IMR-90 (cell line): ENCODE data around the gene RIMBP2. TPM values are rescaled to one million over a fixed set of nuclear protein-coding genes. Genes with fewer than 3 reads are reported as not detected.

Source experiments
- ATAC-seq: fragments of 200-7000 bp; cut with Tn5 transposase; 2 replicates; pipeline ENCODE4 v1.9.1; 2020; ENCODE audit warnings: low read depth, mild to moderate bottlenecking, moderate library complexity
- BruUV-seq: library from RNA; stranded (reverse); fragments of 400-500 nt; replicated peaks from 2 replicates; lab custom pipeline; 2021; lab: Mats Ljungman, UMichigan
- CTCF ChIA-PET: fragments of 300-600 bp; formaldehyde crosslinking; extraction: SDS; loops from one replicate; lab custom pipeline; 2021; ENCODE audit warnings: antibody characterized with exemption; lab: Yijun Ruan, JAX
- POLR2A ChIA-PET: fragments of 300-600 bp; sonication (Branson Sonifier 250); formaldehyde crosslinking; loops from one replicate; lab custom pipeline; 2022; ENCODE audit warnings: antibody characterized with exemption; ENCODE audit not compliant: unreplicated experiment; lab: Charles Lee
- DNase-seq: peaks from one replicate; pipeline ENCODE4 v3.0.0; 2013
- H2AFZ ChIP-seq: replicated peaks from 2 replicates; pipeline ENCODE3; 2013; ENCODE audit warnings: low read length, mild to moderate bottlenecking; ENCODE audit not compliant: poor library complexity
- H2AK5ac ChIP-seq: 2 replicates; pipeline ENCODE4 v1.6.1; 2013; ENCODE audit warnings: low read depth, low read length, inconsistent platforms
- H2AK9ac ChIP-seq: replicated peaks from 2 replicates; pipeline ENCODE3; 2013; ENCODE audit warnings: mild to moderate bottlenecking, low read depth, low read length, moderate library complexity; ENCODE audit not compliant: poor library complexity
- H2BK120ac ChIP-seq: 2 replicates; pipeline ENCODE4 v1.6.1; 2013; ENCODE audit warnings: low read depth, low read length, inconsistent platforms
- H2BK15ac ChIP-seq: 3 replicates; pipeline ENCODE4 v1.6.1; 2013; ENCODE audit warnings: low read depth, low read length, inconsistent platforms
- H2BK20ac ChIP-seq: 2 replicates; pipeline ENCODE4 v1.6.1; 2013; ENCODE audit warnings: low read depth, mild to moderate bottlenecking, inconsistent platforms, low read length, moderate library complexity
- H2BK5ac ChIP-seq: 2 replicates; pipeline ENCODE4 v1.6.1; 2013; ENCODE audit warnings: mild to moderate bottlenecking, low read depth, low read length, inconsistent platforms; ENCODE audit not compliant: poor library complexity, severe bottlenecking
- H3K14ac ChIP-seq: replicated peaks from 2 replicates; pipeline ENCODE4 v1.6.1; 2013; ENCODE audit warnings: low read depth, low read length, inconsistent platforms
- H3K18ac ChIP-seq: 2 replicates; pipeline ENCODE4 v1.6.1; 2013; ENCODE audit warnings: low read depth, low read length, control low read depth
- H3K23ac ChIP-seq: 2 replicates; pipeline ENCODE4 v1.6.1; 2013; ENCODE audit warnings: low read depth, low read length, inconsistent platforms
- H3K27ac ChIP-seq: 2 replicates; pipeline ENCODE4 v1.5.1; 2013; ENCODE audit warnings: mild to moderate bottlenecking, control low read depth, low read length; ENCODE audit not compliant: insufficient read depth
- H3K27me3 ChIP-seq: 2 replicates; pipeline ENCODE4 v1.6.1; 2013; ENCODE audit warnings: low read length; ENCODE audit not compliant: control insufficient read depth, insufficient read depth
- H3K36me3 ChIP-seq: 2 replicates; pipeline ENCODE4 v1.6.1; 2013; ENCODE audit warnings: low read length, mixed read lengths; ENCODE audit not compliant: control insufficient read depth, insufficient read depth
- H3K4ac ChIP-seq: 2 replicates; pipeline ENCODE4 v1.6.1; 2013; ENCODE audit warnings: low read depth, low read length, inconsistent platforms
- H3K4me1 ChIP-seq: 2 replicates; pipeline ENCODE4 v1.6.1; 2013; ENCODE audit warnings: low read length, mixed read lengths; ENCODE audit not compliant: control insufficient read depth, insufficient read depth
- H3K4me2 ChIP-seq: 2 replicates; pipeline ENCODE4 v1.6.1; 2013; ENCODE audit warnings: low read depth, mild to moderate bottlenecking, control low read depth, low read length, moderate library complexity
- H3K4me3 ChIP-seq: 2 replicates; pipeline ENCODE4 v1.5.1; 2013; ENCODE audit warnings: low read depth, mild to moderate bottlenecking, control low read depth, low read length, moderate library complexity; ENCODE audit not compliant: insufficient read depth
- H3K56ac ChIP-seq: 2 replicates; pipeline ENCODE4 v1.6.1; 2013; ENCODE audit warnings: low read length, inconsistent platforms; ENCODE audit not compliant: insufficient read depth; ENCODE audit errors: extremely low read depth
- H3K79me1 ChIP-seq, 2 experiments: 2 replicates each; pipeline ENCODE4 v1.6.1; 2013; ENCODE audit warnings: low read length in 2 of 2, inconsistent platforms in 1 of 2, low read depth in 1 of 2
- H3K9ac ChIP-seq: 2 replicates; pipeline ENCODE4 v1.6.1; 2013; ENCODE audit warnings: low read depth, low read length, control low read depth
- H3K9me1 ChIP-seq: 2 replicates; pipeline ENCODE4 v1.6.1; 2013; ENCODE audit warnings: low read length, inconsistent platforms; ENCODE audit not compliant: insufficient read depth
- H3K9me3 ChIP-seq: 2 replicates; pipeline ENCODE4 v1.6.1; 2013; ENCODE audit warnings: low read length; ENCODE audit not compliant: control insufficient read depth, insufficient read depth
- H4K20me1 ChIP-seq: 2 replicates; pipeline ENCODE4 v1.6.1; 2013; ENCODE audit warnings: low read length, inconsistent platforms; ENCODE audit not compliant: insufficient read depth
- H4K5ac ChIP-seq: 2 replicates; pipeline ENCODE4 v1.6.1; 2013; ENCODE audit warnings: mild to moderate bottlenecking, low read depth, low read length, control low read depth
- H4K8ac ChIP-seq, 2 experiments: 2 replicates each; pipeline ENCODE4 v1.6.1; 2013; ENCODE audit warnings: low read depth in 2 of 2, low read length in 2 of 2, control low read depth in 1 of 2, inconsistent platforms in 1 of 2
- H4K91ac ChIP-seq: 2 replicates; pipeline ENCODE4 v1.6.1; 2013; ENCODE audit warnings: low read depth, low read length, inconsistent platforms; ENCODE audit not compliant: insufficient read depth
- BHLHE40 ChIP-seq: fragments of 150-350 bp; IDR thresholded peaks from 2 replicates; pipeline ENCODE4 v1.6.1; 2016; ENCODE audit warnings: mild to moderate bottlenecking, low read depth, low read length
- CEBPB ChIP-seq: IDR thresholded peaks from 2 replicates; pipeline ENCODE4 v1.6.1; 2012; ENCODE audit warnings: low read depth, low read length, improper control_type of control experiment
- CHD1 ChIP-seq: IDR thresholded peaks from 2 replicates; pipeline ENCODE4 v1.6.1; 2012; ENCODE audit warnings: low read depth, low read length, improper control_type of control experiment
- ELK1 ChIP-seq: fragments of 150-350 bp; IDR thresholded peaks from 2 replicates; pipeline ENCODE4 v1.6.1; 2016; ENCODE audit warnings: low read depth, mild to moderate bottlenecking, low read length, moderate library complexity, borderline replicate concordance
- FOS ChIP-seq: fragments of 150-350 bp; IDR thresholded peaks from 2 replicates; pipeline ENCODE4 v1.6.1; 2016; ENCODE audit warnings: low read depth, low read length
- MAFK ChIP-seq: IDR thresholded peaks from 2 replicates; pipeline ENCODE4 v1.6.1; 2012; ENCODE audit warnings: low read depth, low read length, improper control_type of control experiment
- MAZ ChIP-seq: IDR thresholded peaks from 2 replicates; pipeline ENCODE4 v1.6.1; 2012; ENCODE audit warnings: low read depth, mild to moderate bottlenecking, low read length, improper control_type of control experiment, moderate library complexity, borderline replicate concordance
- MXI1 ChIP-seq: IDR thresholded peaks from 2 replicates; pipeline ENCODE4 v1.6.1; 2012; ENCODE audit warnings: low read depth, mild to moderate bottlenecking, low read length, moderate library complexity, borderline replicate concordance
- POLR2A ChIP-seq: IDR thresholded peaks from 2 replicates; pipeline ENCODE4 v1.6.1; 2012; ENCODE audit warnings: mild to moderate bottlenecking, low read depth, low read length
- RAD21 ChIP-seq: IDR thresholded peaks from 2 replicates; pipeline ENCODE4 v1.6.1; 2012; ENCODE audit warnings: low read length, improper control_type of control experiment
- RCOR1 ChIP-seq: IDR thresholded peaks from 2 replicates; pipeline ENCODE4 v1.6.1; 2012; ENCODE audit warnings: mild to moderate bottlenecking, low read length, improper control_type of control experiment; ENCODE audit not compliant: insufficient replicate concordance
- RFX5 ChIP-seq: IDR thresholded peaks from 2 replicates; pipeline ENCODE4 v1.8.0; 2012; ENCODE audit warnings: low read depth, mild to moderate bottlenecking, low read length, moderate library complexity
- SMC3 ChIP-seq: fragments of 150-350 bp; IDR thresholded peaks from 2 replicates; pipeline ENCODE4 v1.6.1; 2016; ENCODE audit warnings: low read depth, mild to moderate bottlenecking, antibody characterized with exemption, low read length, moderate library complexity
- WGBS, 2 experiments: methylation state at CpG; one replicate each; pipeline versions ENCODE4 v1.1.5 to v1.1.7; 2013; ENCODE audit warnings: missing lambda C conversion rate in 2 of 2; ENCODE audit not compliant: insufficient read length in 1 of 2; ENCODE audit errors: extremely low coverage in 2 of 2; 5-methylcytosine and 5-hydroxymethylcytosine counted together
- dilution Hi-C: fragments of 300-500 bp; cut with HindIII; formaldehyde crosslinking; loops from one replicate; pipeline ENCODE4 v1.14.3; 2018; ENCODE audit warnings: low sequenced_read_pairs; ENCODE audit not compliant: unreplicated experiment
- in situ Hi-C: fragments of 300-500 bp; cut with MboI; formaldehyde crosslinking; loops from 3 replicates; pipeline ENCODE4 v1.14.3; 2019; ENCODE audit warnings: low sequenced_read_pairs, inconsistent platforms, mixed read lengths
- intact Hi-C: fragments of 100-400 bp; cut with micrococcal nuclease; formaldehyde crosslinking; loops from 2 replicates; pipeline ENCODE4 v1.10.0; 2022
- polyA plus RNA-seq, 3 experiments: library from polyadenylated mRNA; depleted of rRNA; stranded (reverse); fragments of >200 nt; gene quantifications; 2 replicates each; pipeline ENCODE4 v1.2.3, GENCODE V29; 2012; ENCODE audit warnings: low replicate concordance in 1 of 3
- total RNA-seq: library from RNA; depleted of rRNA; stranded (reverse); fragments of >200 nt; gene quantifications from 2 replicates; pipeline ENCODE4 v1.2.3, GENCODE V29; 2012
- TF ChIP-seq, protein P1 (sequence below): conservative IDR thresholded peaks from 2 replicates; pipeline ENCODE4 v1.5.1; 2012; ENCODE audit warnings: mild to moderate bottlenecking, low read depth, low read length, improper control_type of control experiment
- TF ChIP-seq, protein P2 (sequence below): fragments of 150-350 bp; IDR thresholded peaks from 2 replicates; pipeline ENCODE4 v1.6.1; 2017; ENCODE audit warnings: mild to moderate bottlenecking, antibody characterized with exemption, low read length, low read depth

The RIMBP2 gene
- total and polyA plus RNA-seq, 2 of the 4 experiments (the other 2 are of a cell fraction): not detected

DNA sequence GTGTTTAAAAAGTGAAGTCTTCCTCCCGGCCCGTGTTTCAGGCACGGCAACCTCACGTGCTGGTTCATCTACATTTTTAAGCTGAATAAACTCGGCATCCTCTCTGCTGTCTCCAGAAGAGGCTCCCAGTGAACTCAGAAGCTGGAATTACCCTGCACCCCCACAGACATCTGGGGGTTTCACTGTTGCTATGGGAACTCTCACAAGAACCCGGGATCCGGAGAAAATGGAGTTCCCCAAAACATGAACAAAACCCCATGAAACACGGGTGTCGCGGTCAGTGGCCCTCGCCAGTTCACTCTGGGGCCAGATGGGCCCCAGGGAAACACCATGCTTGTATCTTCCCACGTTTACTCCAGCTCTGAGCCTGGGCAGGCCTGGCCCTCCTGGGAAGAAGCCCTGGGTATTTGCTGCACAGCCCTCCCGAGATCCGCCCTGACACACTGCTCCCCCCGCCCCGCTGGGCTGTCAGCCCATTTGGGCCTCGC is 234.7 kb downstream of the RIMBP2 start:
- Histone ChIP-seq H3K4me3 (no peak overlapping the region), H4K5ac (no peak overlapping the region), H4K91ac (no peak overlapping the region), H3K27ac (no peak overlapping the region), H3K9ac (no peak overlapping the region), H3K4ac (no peak overlapping the region), H3K4me2 (no peak overlapping the region), H2AK9ac (no peak overlapping the region), H3K14ac (no peak overlapping the region), H3K18ac (no peak overlapping the region), H3K4me1 (no peaks in the 10 kb centered on the region), H2BK5ac (no peak overlapping the region), H2AK5ac (no peak overlapping the region), H3K9me1 (no peaks in the 10 kb centered on the region), H4K8ac (no peak overlapping the region), H3K9me3 (peaks cover 43% of the 10 kb centered on the region), H2BK15ac (no peak overlapping the region), H2BK120ac (no peak overlapping the region), H2BK20ac (no peak overlapping the region), H3K56ac (no peak overlapping the region), H4K20me1 (no peaks in the 10 kb centered on the region), H3K23ac (no peak overlapping the region), H3K36me3 (no peaks in the 10 kb centered on the region), H3K27me3 (no peaks in the 10 kb centered on the region), H2AFZ (no peak overlapping the region), H3K79me1 (no peaks in the 10 kb centered on the region)
- dilution Hi-C loops (no loop called here), in situ Hi-C loops (no loop called here), intact Hi-C loops (no loop called here)
- 51% methylated on average over 3 of the region's 17 CpGs; no CpG with 5 or more reads in 1 of the 2 experiments for WGBS, 2 experiments
- ChIA-PET CTCF (no interaction called here), POLR2A (no interaction called here)
- no TSS peak for BruUV-seq
- ATAC-seq (no peak), DNase-seq (no peak)
- no peak for TF ChIP-seq RCOR1
- TF ChIP-seq MXI1: no peak
- TF ChIP-seq CHD1: no peak
- TF ChIP-seq POLR2A: no peak
- TF ChIP-seq FOS: no peak
- TF ChIP-seq, protein P1, sequence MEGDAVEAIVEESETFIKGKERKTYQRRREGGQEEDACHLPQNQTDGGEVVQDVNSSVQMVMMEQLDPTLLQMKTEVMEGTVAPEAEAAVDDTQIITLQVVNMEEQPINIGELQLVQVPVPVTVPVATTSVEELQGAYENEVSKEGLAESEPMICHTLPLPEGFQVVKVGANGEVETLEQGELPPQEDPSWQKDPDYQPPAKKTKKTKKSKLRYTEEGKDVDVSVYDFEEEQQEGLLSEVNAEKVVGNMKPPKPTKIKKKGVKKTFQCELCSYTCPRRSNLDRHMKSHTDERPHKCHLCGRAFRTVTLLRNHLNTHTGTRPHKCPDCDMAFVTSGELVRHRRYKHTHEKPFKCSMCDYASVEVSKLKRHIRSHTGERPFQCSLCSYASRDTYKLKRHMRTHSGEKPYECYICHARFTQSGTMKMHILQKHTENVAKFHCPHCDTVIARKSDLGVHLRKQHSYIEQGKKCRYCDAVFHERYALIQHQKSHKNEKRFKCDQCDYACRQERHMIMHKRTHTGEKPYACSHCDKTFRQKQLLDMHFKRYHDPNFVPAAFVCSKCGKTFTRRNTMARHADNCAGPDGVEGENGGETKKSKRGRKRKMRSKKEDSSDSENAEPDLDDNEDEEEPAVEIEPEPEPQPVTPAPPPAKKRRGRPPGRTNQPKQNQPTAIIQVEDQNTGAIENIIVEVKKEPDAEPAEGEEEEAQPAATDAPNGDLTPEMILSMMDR: no peak
- TF ChIP-seq MAZ: no peak
- no peak for TF ChIP-seq SMC3
- no peak for TF ChIP-seq CEBPB
- TF ChIP-seq, protein P2, sequence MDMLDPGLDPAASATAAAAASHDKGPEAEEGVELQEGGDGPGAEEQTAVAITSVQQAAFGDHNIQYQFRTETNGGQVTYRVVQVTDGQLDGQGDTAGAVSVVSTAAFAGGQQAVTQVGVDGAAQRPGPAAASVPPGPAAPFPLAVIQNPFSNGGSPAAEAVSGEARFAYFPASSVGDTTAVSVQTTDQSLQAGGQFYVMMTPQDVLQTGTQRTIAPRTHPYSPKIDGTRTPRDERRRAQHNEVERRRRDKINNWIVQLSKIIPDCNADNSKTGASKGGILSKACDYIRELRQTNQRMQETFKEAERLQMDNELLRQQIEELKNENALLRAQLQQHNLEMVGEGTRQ: no peak
- no peak for TF ChIP-seq ELK1
- no peak for TF ChIP-seq RAD21
- TF ChIP-seq RFX5: no peak
- no peak for TF ChIP-seq BHLHE40
- TF ChIP-seq MAFK: no peak
